ENCODE measurements around the gene C16orf95.

C16orf95 gene

DNA sequence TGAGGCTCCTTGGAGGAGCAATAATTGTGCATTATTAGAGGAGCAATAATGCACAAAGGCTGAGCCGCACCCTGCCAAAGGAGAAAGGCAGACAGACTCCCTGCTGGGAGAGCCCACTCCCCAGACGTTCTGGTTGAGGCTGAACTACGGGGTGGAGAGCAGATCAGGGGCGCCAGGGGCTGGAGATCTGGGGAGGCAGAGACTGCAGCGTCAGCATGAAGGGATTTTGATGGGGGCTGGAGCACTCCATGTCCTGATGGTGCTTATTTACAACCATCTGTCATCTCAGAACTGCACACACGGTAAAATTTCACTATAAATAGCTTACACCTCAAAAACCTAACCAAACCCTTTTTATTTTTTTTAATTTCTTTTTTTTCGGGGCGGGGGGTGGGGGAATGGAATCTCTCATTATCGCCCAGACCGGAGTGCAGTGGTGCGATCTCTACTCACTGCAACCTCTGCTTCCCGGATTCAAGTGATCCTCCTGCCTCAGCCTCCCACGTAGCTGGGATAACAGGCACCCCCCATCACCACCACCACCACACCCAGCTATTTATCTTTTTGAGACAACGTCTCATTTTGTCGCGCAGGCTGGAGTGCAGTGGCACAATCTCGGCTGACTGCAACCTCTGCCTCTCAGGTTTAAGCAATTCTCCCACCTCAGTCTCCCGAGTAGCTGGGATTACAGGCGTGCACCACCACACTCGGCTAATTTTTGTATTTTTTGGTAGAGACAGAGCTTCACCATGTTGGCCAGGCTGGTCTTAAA, 4.3 kb upstream of the C16orf95 start:
- ChIA-PET POLR2A (interaction anchor here (0.7 to 1.5 kb wide), 2 partner anchors 62 to 67 kb away, joined by 4 to 5 read pairs; partner anchors contain the start of gene FBXO31), CTCF (interaction anchor here (0.6 to 1.4 kb wide), 2 partner anchors 45 to 73 kb away, joined by 3 to 4 read pairs; no protein-coding TSS in a partner anchor)
- no peak for DNase-seq (ENCODE audit: extremely low spot score)
- no peak for TF ChIP-seq ELF4 (IDR thresholded peaks at IDR 0.05)
- no peak for TF ChIP-seq PKNOX1 (IDR thresholded peaks at IDR 0.05)
- TF ChIP-seq BHLHE40 (IDR thresholded peaks at IDR 0.05; ENCODE audit: borderline replicate concordance), result no peak
- no peak for TF ChIP-seq CTBP1 (IDR thresholded peaks at IDR 0.05; ENCODE audit: borderline replicate concordance)
- no peak for TF ChIP-seq ARNT (IDR thresholded peaks at IDR 0.05)

- ChIA-PET CTCF (no interaction called here), POLR2A (interaction anchor here (1.5 kb wide), 1 partner anchor 67 kb away, joined by 5 read pairs; no protein-coding TSS in a partner anchor)
- no peak for DNase-seq (ENCODE audit: extremely low spot score)
- TF ChIP-seq ZNF384 (IDR thresholded peaks at IDR 0.05) (no peak), LEF1 (IDR thresholded peaks at IDR 0.05; ENCODE audit: borderline replicate concordance) (no peak), L3MBTL2 (conservative IDR thresholded peaks at IDR 0.05) (no peak), TARDBP (IDR thresholded peaks at IDR 0.05) (no peak), SP1 (IDR thresholded peaks at IDR 0.05) (no peak), HDGF (IDR thresholded peaks at IDR 0.05; ENCODE audit: borderline replicate concordance) (no peak), FOXM1 (IDR thresholded peaks at IDR 0.05; ENCODE audit: borderline replicate concordance) (no peak)
Observed at GRCh38 chr16:87320510-87321227, 3.5 kb upstream of the C16orf95 start.

- CTCF ChIA-PET, result no interaction called here
- DNase-seq (ENCODE audit: extremely low spot score), result no peak
- TF ChIP-seq FOXM1 (IDR thresholded peaks at IDR 0.05; ENCODE audit: borderline replicate concordance) (no peak), HDGF (IDR thresholded peaks at IDR 0.05; ENCODE audit: borderline replicate concordance) (no peak), ZNF384 (IDR thresholded peaks at IDR 0.05) (no peak), L3MBTL2 (conservative IDR thresholded peaks at IDR 0.05) (no peak), PKNOX1 (IDR thresholded peaks at IDR 0.05) (no peak), SUZ12 (IDR thresholded peaks at IDR 0.05) (no peak), ARNT (IDR thresholded peaks at IDR 0.05) (no peak), TARDBP (IDR thresholded peaks at IDR 0.05) (no peak), FOXK2 (IDR thresholded peaks at IDR 0.05) (no peak), ELF4 (IDR thresholded peaks at IDR 0.05) (no peak)
- POLR2A ChIA-PET, result no interaction called here
Observed at GRCh38 chr16:87319997-87320491, 2.9 kb upstream of the C16orf95 start.

- ChIA-PET POLR2A (interaction anchor here (1.3 to 3.4 kb wide), 3 partner anchors 14 to 65 kb away, joined by 3 to 31 read pairs (median 12); partner anchors contain the start of gene FBXO31), CTCF (interaction anchor here (0.7 kb wide), 1 partner anchor 69 kb away, joined by 3 read pairs; no protein-coding TSS in a partner anchor)
- no peak for TF ChIP-seq LEF1 (IDR thresholded peaks at IDR 0.05; ENCODE audit: borderline replicate concordance)
- TF ChIP-seq HDGF (IDR thresholded peaks at IDR 0.05; ENCODE audit: borderline replicate concordance), result no peak
- no peak for TF ChIP-seq SP1 (IDR thresholded peaks at IDR 0.05)
- no peak for TF ChIP-seq CTBP1 (IDR thresholded peaks at IDR 0.05; ENCODE audit: borderline replicate concordance)
- TF ChIP-seq FOXK2 (IDR thresholded peaks at IDR 0.05), result no peak
- TF ChIP-seq NFRKB (IDR thresholded peaks at IDR 0.05), result no peak
- TF ChIP-seq FOXM1 (IDR thresholded peaks at IDR 0.05; ENCODE audit: borderline replicate concordance), result no peak
- TF ChIP-seq BHLHE40 (IDR thresholded peaks at IDR 0.05; ENCODE audit: borderline replicate concordance), result no peak
- no peak for TF ChIP-seq ARNT (IDR thresholded peaks at IDR 0.05)
- TF ChIP-seq FOXA1 (IDR thresholded peaks at IDR 0.05), result no peak
- no peak for TF ChIP-seq L3MBTL2 (conservative IDR thresholded peaks at IDR 0.05)
- DNase-seq (ENCODE audit: extremely low spot score), result no peak
Observed at GRCh38 chr16:87319011-87319410, 1.8 kb upstream of the C16orf95 start.

DNA sequence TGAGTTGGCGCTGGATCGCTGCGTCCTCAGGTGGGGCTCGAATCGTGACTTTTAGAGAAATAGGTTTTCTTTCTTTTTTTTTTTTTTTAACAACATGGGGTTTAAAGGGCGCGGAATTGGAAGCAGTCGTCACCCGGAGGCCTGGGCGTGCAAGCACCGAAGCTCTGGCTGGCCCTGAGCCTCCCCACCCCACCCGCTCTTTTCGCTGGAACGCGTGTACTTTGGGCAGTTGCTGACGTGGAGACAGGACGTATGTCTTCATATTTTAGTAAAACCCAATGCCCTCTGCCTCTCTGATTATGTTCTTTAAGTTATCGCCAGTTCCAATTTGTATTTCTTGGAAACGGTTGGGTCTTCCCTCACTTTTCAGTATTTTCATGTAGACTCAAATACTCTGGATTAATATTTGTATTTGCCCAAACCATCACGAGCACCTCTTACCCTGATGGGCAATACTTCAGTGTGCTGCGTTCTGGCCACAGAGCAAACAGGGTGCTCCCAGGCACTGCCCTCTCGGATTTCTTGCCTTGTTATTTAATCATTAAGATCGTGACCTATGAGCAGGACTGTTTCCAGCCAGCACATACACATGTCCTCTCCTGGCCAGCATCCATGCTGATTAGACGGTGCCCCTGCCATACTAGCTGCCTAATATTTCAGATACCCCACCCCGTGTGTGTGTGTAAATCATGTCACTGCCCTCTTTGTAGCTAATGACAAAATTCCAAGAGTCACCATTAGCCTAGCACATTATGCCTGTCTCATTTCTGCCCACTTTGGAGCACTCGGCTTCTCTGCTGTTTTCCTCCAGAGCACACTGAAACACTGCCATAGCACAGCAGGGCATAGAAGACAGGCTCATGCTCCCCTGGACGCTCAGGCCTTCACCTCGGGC, 805 bp upstream of the C16orf95 start:
- TF ChIP-seq FOXM1 (IDR thresholded peaks at IDR 0.05; ENCODE audit: borderline replicate concordance), result no peak
- TF ChIP-seq HDGF (IDR thresholded peaks at IDR 0.05; ENCODE audit: borderline replicate concordance), result 0 out of 2 replicates have a peak, but pooled peaks have one; percentile 53
- peak; percentile 61 for TF ChIP-seq PKNOX1 (IDR thresholded peaks at IDR 0.05)
- peak; percentile 43; the same call in 1 of the 2 replicates for TF ChIP-seq ZNF384 (IDR thresholded peaks at IDR 0.05)
- no peak for TF ChIP-seq FOXA1 (IDR thresholded peaks at IDR 0.05)
- peak; percentile 54 for DNase-seq (ENCODE audit: extremely low spot score)
- ChIA-PET POLR2A (interaction anchor here (0.6 to 3.4 kb wide), 18 partner anchors 9 to 389 kb away, joined by 3 to 31 read pairs (median 4); partner anchors contain the start of gene FBXO31), CTCF (interaction anchor here (0.7 to 1.1 kb wide), 3 partner anchors 20 to 253 kb away, joined by 3 read pairs; no protein-coding TSS in a partner anchor)

Data from HEK293T (cell line).